Activated gamma-delta T cell treated with Interleukin-2 at 50 U/mL for 16 hours (primary cell): Measurements from ENCODE around the gene LCE1F.

Source experiments
- DNase-seq: peaks from one replicate; pipeline ENCODE4 v3.0.0-alpha.2; 2020

Gene LCE1F

DNA sequence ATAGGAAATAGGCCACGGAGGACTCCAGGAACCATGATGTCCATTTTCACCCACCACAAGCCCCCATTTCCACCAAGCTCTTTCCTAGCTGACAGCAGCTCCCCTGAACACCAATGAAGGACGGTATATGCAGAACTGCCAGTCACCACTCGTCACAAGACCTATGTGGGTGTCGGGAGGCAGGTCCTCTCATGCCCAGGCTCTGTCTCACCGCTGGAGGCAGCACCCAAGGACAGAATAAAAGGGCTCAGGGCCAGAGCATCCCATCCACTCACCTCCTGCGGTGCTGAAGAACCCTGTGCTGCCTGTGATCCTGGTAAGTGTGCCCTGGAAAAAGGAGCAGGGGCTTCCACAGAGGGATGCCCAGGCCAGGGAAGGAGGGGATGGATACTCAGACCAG, at the start of gene LCE1F:
Gene LCE1F (plus strand): TSS at position 266 of the 400 bp plus-strand sequence. CDS start 1,232 bp downstream, outside the sequence.
- DNase-seq = no peak

DNA sequence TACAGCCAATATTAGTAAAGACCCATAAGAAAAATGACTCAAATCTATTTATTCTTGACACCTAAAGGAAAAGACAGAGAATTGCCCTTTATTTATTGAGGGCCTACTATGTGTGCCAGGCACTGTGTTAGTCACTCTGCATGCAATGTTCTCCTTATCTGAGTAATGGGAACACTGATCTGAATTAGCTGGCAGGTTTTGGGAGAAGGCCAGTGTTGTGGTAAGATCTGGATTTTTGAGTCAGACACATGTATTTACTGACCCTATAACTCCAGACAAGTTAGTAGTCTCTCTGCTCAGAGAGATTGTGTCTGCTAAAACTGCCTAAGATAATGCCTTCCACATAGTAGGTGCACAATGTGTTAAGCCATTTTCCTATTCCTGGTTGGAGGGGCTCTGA, 49.7 kb upstream of the LCE1F start:
- DNase-seq = no peak

DNA sequence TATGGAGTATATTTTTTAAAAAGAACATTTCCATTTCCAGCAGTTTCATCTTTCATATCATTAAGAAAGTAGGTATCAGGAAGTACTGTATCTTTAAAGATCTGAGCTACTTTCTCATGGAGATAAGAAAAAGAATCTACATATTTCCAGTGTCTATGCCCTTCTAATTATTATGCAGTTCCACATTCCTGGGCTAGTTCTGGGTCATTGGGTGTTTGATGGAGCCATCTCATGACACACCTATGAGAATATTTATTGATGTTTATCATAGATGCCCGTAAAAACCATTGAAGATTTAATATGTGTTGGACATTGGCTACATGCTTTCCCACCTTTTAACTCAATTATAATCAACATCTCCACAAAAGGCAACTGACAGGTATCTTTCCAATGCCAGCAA, 46.0 kb upstream of the LCE1F start:
- DNase-seq = no peak

DNA sequence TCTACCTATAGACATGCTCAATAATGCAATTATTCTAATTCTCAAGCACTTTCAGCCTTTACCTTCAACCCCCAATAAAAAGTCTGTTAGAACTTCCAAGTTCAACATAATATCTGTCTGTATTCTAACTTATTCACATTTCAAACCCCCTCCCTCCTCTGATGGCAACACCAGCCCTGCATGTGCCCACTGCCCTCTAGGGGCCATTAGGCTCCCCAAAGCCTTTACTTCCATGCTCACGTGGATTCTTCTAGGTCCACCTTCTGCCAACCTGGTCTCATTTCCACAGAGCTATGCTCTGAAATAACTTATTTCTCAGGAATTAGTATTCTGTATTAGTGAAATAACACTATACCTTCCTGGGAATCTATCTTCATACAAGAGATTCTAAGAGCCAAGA, 39.3 kb upstream of the LCE1F start:
- DNase-seq = no peak

DNA sequence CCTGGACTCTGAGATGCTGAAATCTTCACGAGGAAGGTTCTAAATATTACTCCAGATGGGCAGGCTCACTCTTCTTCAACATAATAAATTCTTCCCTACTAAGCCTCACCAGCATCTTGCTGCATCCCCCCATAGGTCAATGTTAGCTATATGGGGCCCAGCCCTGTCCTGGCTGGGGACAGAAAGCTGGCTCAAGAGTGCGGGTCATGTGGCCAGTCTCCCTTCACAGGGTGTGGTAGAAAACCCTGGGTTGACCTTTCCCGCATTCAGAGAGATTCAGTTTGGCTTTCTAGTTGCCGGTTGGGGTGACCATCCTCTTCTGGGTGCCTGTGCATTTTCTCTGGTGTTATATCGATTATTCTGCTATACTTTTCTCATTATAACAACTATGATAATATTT, 36.9 kb upstream of the LCE1F start:
- no peak for DNase-seq

DNA sequence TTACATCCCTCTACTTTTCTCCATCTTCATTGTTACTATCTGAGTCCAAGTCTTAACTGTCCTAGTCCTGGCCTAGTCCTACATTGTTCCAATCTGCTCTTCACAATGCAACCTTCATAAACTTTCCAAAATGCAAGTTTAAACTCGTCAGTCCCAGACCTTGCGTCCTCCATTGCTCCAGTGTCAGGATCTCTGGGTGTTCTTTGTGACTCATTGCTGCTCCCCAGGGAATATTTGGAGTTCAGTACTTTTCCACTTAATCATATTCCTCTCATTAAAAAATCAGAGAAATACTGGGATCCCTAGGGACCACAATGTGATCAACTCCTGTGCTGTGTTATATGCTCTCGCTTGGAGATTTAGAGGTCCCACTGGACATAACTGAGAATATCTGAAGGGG, 35.1 kb upstream of the LCE1F start:
- DNase-seq = no peak

GRCh38 chr1:152741656-152742055, 33.3 kb upstream of the LCE1F start:
- no peak for DNase-seq

GRCh38 chr1:152743371-152744145, 31.4 kb upstream of the LCE1F start:
- no peak for DNase-seq

DNA sequence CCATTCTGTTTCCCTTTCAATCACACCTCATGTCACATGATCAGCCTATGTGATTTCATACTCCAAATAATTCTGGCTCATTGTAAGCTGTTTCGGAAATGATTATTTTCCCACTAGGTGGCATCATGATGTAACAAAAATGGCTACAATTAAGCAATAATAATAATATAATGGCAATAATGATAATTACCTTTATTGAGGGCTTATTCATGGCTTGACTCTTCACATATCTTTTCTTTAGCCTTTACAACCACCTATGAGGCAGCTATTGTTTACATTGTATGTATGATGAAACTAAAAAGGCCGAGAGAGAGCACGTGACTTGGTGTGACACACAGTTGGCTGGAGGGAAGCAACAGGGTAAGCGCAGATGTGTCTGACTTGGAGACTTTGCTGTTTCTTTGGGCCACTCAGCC, 29.6 kb upstream of the LCE1F start:
- DNase-seq = no peak

GRCh38 chr1:152745765-152746444, 29.0 kb upstream of the LCE1F start:
- DNase-seq = no peak

GRCh38 chr1:152747831-152748230, 27.1 kb upstream of the LCE1F start:
- DNase-seq = no peak

DNA sequence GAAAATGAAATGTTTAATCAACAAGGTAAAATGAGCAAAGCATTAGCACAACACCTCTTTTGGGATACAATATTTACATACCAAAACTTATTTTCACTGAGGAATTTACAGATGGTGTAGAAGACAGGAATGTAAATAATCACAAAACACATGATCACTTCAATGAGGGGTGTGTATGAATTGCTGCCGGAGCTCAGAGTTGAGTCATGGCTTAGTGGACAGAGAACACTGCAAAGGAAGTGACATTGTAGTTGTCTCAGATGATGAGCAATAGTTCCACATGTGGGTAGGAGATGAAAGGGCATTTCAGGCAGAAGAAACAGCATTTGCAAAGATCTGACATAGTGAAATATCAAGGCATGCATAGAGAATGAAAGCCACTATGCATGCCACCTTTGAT, 22.7 kb upstream of the LCE1F start:
- DNase-seq = no peak

- DNase-seq = no peak
These were observed 21.4 kb upstream of the LCE1F start for GRCh38 chr1:152753586-152753985.

GRCh38 chr1:152756872-152757271, 18.1 kb upstream of the LCE1F start:
- no peak for DNase-seq

DNA sequence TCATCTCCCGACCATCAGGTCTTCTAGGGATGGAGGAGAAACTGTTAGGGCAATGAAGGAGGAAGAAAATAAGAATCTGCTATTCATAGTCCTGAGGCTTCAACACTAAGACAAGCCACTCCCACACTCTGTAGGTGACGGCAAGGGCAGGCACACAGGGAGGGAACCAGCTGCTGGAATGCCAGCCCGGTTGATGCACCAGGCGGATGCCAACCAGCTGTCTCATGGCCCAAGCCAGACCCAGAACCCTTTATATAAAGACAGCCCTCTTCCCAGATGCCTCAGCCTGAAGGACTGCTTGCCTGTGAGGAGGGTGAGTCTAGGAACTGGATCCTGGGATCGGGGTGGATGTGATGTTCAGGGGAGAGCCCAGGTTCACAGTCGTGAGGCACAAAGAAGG, 17.2 kb upstream of the LCE1F start, which contains the start of gene KPRP:
Gene KPRP (plus strand): TSS at position 279 of the 400 bp plus-strand sequence. CDS start 1,564 bp downstream, outside the sequence.
- DNase-seq = no peak

DNA sequence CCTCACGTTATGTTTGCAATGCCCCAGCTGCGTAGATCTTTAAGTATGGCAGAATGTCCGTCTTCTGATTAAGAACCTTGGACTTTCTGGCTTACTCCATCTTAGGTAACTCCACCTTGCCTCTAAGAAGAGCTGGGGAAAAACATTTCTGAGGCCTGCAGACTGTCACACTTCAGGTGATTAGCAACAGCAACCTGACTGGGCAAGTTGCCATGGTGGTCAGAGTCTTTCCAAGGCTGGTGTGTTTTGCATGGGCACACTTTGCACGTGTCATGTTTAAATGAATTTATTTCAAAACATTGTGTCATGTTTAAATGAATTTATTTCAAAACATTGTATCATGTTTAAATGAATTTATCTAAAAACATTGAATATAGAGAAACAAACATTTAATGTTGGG, 16.3 kb upstream of the LCE1F start:
- no peak for DNase-seq

- no peak for DNase-seq
These were observed 15.3 kb upstream of the LCE1F start for GRCh38 chr1:152759453-152760173.

GRCh38 chr1:152760551-152761190, 14.3 kb upstream of the LCE1F start:
- no peak for DNase-seq

DNA sequence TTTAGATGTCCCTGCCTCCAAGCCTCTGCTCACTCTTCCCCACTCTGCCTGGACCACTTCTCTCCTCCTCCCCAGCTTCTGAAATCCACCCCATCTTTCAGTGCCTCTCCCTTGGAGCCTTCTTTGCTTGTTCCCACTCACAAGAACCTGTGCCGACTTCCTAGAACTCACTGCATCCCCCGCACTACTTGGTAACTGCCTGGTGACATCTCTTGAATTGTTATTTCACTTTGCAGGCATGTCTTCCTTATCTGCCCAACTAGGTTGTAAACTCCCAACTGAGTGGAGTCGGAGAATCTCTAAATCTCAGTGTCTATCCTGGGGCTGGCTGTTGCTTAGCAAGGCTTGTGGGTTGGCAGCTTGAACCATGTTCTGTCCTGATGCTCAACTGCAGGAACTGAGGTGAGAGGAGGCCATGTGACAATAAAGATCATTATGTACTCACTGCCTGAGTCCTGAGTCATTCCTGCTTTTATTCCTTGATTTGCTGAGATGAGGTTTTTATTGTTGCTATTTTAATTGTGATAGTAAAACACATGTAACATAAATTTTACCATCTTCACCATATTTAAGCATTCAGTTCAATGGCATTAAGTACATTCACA, 13.2 kb upstream of the LCE1F start:
- no peak for DNase-seq

- no peak for DNase-seq
These were observed 6.0 kb upstream of the LCE1F start for GRCh38 chr1:152768847-152769533.

DNA sequence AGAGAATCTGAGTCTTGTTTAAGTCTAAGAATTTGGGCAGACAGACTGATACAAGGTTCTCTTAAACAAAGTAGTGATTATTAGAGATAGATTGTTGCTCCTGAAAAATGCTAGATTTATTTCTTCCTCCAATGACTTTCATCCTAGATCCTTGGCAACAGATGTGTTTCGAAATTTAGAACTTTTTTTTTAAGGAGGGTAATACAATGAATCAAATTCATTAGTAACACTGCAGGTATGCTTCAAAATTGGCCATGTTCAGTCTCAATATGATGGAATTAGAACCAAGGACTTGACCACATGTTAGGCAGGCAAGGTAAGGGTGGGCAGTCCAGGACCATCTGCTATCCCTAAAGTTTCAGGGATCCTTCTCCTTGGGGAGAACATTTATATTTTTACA, 4.5 kb upstream of the LCE1F start:
- no peak for DNase-seq

GRCh38 chr1:152776361-152776760, 1.4 kb downstream of the LCE1F start:
- DNase-seq = no peak
